ENCODE results near the gene GRIN2D.

- TF ChIP-seq EZH2 (IDR thresholded peaks at IDR 0.05; ENCODE audit: borderline replicate concordance, insufficient read depth, low read length, poor library complexity, severe bottlenecking), result no peak
- no peak for TF ChIP-seq EP300 (conservative IDR thresholded peaks at IDR 0.05; ENCODE audit: poor library complexity, severe bottlenecking)
- no peak for TF ChIP-seq POLR2AphosphoS5 (IDR thresholded peaks at IDR 0.05)
- TF ChIP-seq CTCF (IDR thresholded peaks at IDR 0.05; ENCODE audit: poor library complexity, severe bottlenecking), result no peak
- TF ChIP-seq TAF1 (IDR thresholded peaks at IDR 0.05; ENCODE audit: low read depth), result no peak
- TF ChIP-seq RAD21 (conservative IDR thresholded peaks at IDR 0.05), result no peak
- no peak for TF ChIP-seq SMC3 (conservative IDR thresholded peaks at IDR 0.05; ENCODE audit: poor library complexity)
- no peak for TF ChIP-seq REST (IDR thresholded peaks at IDR 0.05; ENCODE audit: borderline replicate concordance)
- no peak for TF ChIP-seq MXI1 (conservative IDR thresholded peaks at IDR 0.05; ENCODE audit: poor library complexity, severe bottlenecking)
Observed at GRCh38 chr19:48395499-48395898, 2.0 kb downstream of the GRIN2D start.
